Measurements from ENCODE around the gene GSTA2. TPM values are rescaled to one million over a fixed set of nuclear protein-coding genes. Genes with fewer than 3 reads are reported as not detected.
"Not testable (repeated sequence)": the region's sequence is repeated elsewhere in the genome, so short reads cannot be mapped to it uniquely, and the experiment has no call there.

Gene GSTA2
- total and polyA plus RNA-seq, 3 donors from 2014 or later = 65.4 to 89.9 (median 85.9) TPM

DNA sequence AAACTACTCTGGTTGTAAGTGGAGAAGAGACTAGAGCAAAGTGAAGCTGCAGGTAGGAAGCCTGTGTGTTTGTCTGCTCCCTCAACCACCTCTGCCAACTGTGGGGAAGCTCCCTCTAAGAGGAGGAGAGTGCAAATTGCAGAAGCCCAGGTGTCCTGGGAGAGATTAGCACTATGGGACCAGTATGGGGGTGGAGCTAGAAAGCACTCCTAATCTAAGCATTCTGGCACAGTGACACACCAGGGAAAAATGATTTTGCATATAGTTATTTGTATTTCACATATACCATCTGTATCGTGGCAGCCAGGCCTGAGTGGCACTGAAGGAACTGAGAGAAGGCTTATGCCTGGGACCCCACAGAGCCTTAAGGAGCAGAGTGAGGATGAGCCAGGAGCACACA lies 27.6 kb upstream of the GSTA2 start:
- H3K27ac ChIP-seq = no peak overlapping the region
- no peak for DNase-seq
- intact Hi-C loops (cut with DNase I; ENCODE audit: low total_unique reads) = no loop called here
- TF ChIP-seq, protein P1, sequence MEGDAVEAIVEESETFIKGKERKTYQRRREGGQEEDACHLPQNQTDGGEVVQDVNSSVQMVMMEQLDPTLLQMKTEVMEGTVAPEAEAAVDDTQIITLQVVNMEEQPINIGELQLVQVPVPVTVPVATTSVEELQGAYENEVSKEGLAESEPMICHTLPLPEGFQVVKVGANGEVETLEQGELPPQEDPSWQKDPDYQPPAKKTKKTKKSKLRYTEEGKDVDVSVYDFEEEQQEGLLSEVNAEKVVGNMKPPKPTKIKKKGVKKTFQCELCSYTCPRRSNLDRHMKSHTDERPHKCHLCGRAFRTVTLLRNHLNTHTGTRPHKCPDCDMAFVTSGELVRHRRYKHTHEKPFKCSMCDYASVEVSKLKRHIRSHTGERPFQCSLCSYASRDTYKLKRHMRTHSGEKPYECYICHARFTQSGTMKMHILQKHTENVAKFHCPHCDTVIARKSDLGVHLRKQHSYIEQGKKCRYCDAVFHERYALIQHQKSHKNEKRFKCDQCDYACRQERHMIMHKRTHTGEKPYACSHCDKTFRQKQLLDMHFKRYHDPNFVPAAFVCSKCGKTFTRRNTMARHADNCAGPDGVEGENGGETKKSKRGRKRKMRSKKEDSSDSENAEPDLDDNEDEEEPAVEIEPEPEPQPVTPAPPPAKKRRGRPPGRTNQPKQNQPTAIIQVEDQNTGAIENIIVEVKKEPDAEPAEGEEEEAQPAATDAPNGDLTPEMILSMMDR (IDR thresholded peaks at IDR 0.05) = no peak
- no peak for TF ChIP-seq POLR2A (IDR thresholded peaks at IDR 0.05)
- H3K27me3 ChIP-seq = no peaks in the 10 kb centered on the region
- H3K4me3 ChIP-seq = no peak overlapping the region
- 0% methylated on average over 1 of the region's 1 CpG for WGBS, 2 donors
- H3K36me3 ChIP-seq (ENCODE audit: low read depth, missing control alignments) = no peaks in the 10 kb centered on the region
- peaks cover 10% of the 10 kb centered on the region for H3K4me1 ChIP-seq
- no peaks in the 10 kb centered on the region for H3K9me3 ChIP-seq

DNA sequence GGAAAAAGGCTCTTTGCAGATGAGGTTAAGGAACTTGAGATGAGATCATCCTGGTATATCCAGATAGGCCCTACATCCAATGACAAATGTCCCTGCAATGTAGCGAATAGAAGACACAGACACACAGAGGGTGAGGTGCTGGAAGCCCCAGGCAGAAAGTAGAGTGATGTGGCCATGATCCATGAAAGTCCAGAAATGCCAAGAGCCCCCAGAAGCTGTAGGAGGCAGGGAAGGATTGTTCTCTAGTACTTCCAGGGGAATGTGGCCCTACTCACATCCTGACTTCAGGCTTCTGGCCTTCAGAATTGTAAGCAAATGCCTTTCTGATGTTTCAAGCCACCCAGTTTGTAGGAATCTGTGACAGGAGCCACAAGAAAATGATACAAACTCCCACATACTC lies 26.4 kb upstream of the GSTA2 start:
- peak overlapping the region in 1 of 2 donors; percentile 50 for H3K27ac ChIP-seq
- H3K27me3 ChIP-seq; intact Hi-C loops (cut with DNase I; ENCODE audit: low total_unique reads): not testable (repeated sequence)

DNA sequence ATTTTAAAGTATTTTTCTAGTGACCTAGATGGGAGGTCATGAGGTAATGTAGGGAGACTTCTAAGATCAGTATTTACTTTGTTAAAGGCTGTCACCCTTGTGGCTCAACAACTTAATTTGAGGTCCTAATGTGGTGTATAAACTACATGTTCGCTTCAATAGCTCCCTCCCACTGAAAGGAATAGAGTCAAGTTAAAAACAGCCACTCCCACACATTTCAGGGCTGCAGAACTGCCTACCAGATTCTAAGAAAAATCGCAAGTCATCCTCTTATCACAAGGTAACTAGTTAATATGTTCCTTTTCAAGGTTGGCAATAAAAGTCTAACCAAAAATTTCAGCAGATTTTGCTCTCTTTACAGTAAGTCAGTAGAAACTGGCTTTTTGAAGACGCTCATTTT lies 25.2 kb upstream of the GSTA2 start:
- H3K9me3 ChIP-seq = no peaks in the 10 kb centered on the region
- DNase-seq = peak; percentile 51
- H3K27me3 ChIP-seq = no peaks in the 10 kb centered on the region
- intact Hi-C loops (cut with DNase I; ENCODE audit: low total_unique reads) = no loop called here
- H3K4me1 ChIP-seq = peaks cover 10% of the 10 kb centered on the region
- H3K36me3 ChIP-seq (ENCODE audit: low read depth, missing control alignments) = no peaks in the 10 kb centered on the region
- H3K4me3 ChIP-seq = no peak overlapping the region
- TF ChIP-seq POLR2A (IDR thresholded peaks at IDR 0.05) = no peak
- TF ChIP-seq, protein P1 (IDR thresholded peaks at IDR 0.05) = no peak
- 25 to 27% methylated on average over 3 of the region's 3 CpGs for WGBS, 2 donors
- H3K27ac ChIP-seq = peak overlapping the region; percentile 29 to 50

More for the DNA sequence above, 26.4 kb upstream of the GSTA2 start:
- not testable (repeated sequence) for H3K9me3 ChIP-seq; DNase-seq; H3K4me1 ChIP-seq; H3K36me3 ChIP-seq (ENCODE audit: low read depth, missing control alignments); H3K4me3 ChIP-seq
- WGBS, 2 donors = 68 to 80% methylated on average over 1 of the region's 1 CpG

DNA sequence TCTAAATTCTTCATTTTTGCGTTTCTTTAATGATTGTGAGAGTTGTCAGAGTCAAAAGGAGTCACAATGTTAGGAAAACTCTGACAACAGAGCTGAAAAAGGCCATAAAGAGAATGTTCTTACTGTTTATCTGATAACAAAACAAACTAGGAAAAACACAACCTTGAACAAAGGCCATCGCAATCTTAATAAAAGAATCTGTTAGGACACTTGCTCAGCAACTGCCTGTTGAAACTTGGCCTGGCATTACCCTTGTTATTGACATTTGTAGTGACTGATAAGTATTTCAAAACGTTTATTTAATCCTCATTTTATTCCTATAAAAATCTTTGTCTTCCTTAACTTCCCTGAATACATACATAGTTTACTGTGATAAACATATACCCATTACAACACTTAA lies 24.6 kb upstream of the GSTA2 start:
- H3K27me3 ChIP-seq = no peaks in the 10 kb centered on the region
- peaks cover 10% of the 10 kb centered on the region for H3K4me1 ChIP-seq
- peak overlapping the region; percentile 29 to 50 for H3K27ac ChIP-seq
- H3K36me3 ChIP-seq (ENCODE audit: low read depth, missing control alignments) = no peaks in the 10 kb centered on the region
- intact Hi-C loops (cut with DNase I; ENCODE audit: low total_unique reads) = no loop called here
- H3K9me3 ChIP-seq = no peaks in the 10 kb centered on the region
- 23 to 29% methylated on average over 3 of the region's 3 CpGs for WGBS, 2 donors
- DNase-seq = no peak
- H3K4me3 ChIP-seq = no peak overlapping the region
- no peak for TF ChIP-seq POLR2A (IDR thresholded peaks at IDR 0.05)
- TF ChIP-seq, protein P1 (IDR thresholded peaks at IDR 0.05) = no peak

DNA sequence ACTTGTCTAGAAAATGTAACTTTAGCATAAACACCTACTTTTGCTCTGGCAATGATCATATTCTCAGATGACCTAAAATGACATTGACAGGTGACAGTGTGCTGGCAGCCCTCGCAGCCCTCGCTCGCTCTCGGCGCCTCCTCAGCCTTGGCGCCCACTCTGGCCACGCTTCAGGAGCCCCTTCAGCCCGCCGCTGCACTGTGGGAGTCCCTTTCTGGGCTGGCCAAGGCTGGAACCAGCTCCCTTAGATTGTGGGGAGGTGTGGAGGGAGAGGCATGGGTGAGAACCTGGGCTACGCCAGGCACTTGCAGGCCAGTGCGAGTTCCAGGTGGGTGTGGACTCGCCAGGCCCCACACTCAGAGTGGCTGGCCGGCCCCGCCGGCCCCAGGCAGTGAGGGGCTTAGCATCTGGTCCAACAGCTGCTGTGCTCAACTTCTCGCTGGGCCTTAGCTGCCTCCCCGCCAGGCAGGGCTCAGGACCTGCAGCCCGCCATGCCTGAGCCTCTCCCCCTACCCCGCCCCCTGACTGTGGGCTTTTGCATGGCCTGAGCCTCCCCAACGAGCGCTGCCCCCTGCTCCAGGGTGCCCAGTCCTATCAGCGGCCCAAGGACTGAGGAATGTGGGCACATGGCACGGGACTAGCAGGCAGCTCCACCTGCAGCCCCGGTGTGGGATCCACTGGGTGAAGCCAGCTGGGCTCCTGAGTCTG lies 23.1 kb upstream of the GSTA2 start:
- intact Hi-C loops (cut with DNase I; ENCODE audit: low total_unique reads) = no loop called here
- Histone ChIP-seq H3K27me3 (no peaks in the 10 kb centered on the region), H3K27ac (peak overlapping the region in 1 of 2 donors; percentile 11), H3K4me3 (no peak overlapping the region), H3K36me3 (ENCODE audit: low read depth, missing control alignments) (no peaks in the 10 kb centered on the region), H3K9me3 (no peaks in the 10 kb centered on the region), H3K4me1 (peaks cover 10% of the 10 kb centered on the region)
- 86 to 92% methylated on average over 14 to 18 of the region's 24 CpGs for WGBS, 2 donors
- DNase-seq = no peak
- TF ChIP-seq POLR2A (IDR thresholded peaks at IDR 0.05) = no peak
- TF ChIP-seq, protein P1 (IDR thresholded peaks at IDR 0.05) = no peak

DNA sequence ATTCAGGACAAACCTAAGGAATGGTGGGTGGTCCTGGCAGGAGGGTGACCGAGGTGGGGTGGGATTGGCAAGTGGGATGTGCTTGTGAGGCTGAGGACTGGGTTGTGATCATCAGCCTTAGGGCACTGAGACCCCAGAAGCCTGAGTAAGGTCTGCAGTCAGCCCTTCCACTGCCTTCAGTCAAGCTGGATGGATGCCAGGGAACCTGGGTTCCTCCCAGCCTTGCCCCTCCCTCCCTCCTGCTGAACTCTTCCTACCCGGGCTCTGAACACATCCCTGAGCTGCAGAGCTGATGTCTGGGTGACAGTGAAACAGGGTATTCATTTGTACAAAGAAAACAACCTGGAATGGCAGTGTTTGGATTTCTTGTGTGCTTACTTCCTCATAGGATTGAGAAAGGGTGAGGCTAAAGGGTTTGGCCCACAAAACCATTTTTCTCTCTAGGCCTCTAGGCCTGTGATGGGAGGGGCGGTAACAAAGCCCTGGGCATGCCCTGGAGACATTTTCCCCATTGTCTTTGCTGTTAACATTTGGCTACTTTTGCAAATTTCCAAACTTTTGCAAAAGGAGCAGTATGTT lies 19.5 kb upstream of the GSTA2 start:
- H3K27me3 ChIP-seq; H3K27ac ChIP-seq; H3K9me3 ChIP-seq; DNase-seq; H3K36me3 ChIP-seq (ENCODE audit: low read depth, missing control alignments); intact Hi-C loops (cut with DNase I; ENCODE audit: low total_unique reads); H3K4me3 ChIP-seq; H3K4me1 ChIP-seq: not testable (repeated sequence)
- WGBS, 2 donors = 30 to 44% methylated on average over 2 to 3 of the region's 3 CpGs

DNA sequence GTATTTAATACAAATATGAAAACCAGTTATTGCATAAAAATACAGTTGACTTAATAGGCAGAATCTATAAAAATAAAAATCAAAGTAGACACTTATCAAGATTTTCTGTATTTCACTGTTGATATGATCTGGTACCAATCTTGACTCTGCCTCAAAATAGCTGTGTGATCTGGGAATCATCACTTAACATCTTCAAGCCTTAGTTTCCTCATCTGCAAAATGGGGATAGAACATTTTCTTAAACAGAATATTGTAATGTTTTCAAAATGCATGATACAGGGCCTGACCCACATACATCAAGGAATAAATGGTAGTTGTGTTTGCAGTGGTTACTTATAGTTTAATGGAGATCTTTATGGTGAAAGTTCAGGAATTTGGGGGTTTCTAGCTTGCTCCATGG lies 18.9 kb upstream of the GSTA2 start:
- H3K36me3 ChIP-seq (ENCODE audit: low read depth, missing control alignments); H3K27me3 ChIP-seq; DNase-seq; H3K4me1 ChIP-seq; H3K4me3 ChIP-seq; H3K9me3 ChIP-seq; H3K27ac ChIP-seq; intact Hi-C loops (cut with DNase I; ENCODE audit: low total_unique reads): not testable (repeated sequence)

Measured in testis (tissue), 3 donors.